Tibial artery (tissue), 4 donors: ENCODE measurements around the gene RIOK1.

ENCODE experiments used
- DNase-seq, 2 donors: peaks; one replicate each; pipeline ENCODE4 v3.0.0-alpha.2; 2019
- H3K27ac ChIP-seq, 2 donors: fragments of 200-600 bp; sonication (generic) in 1 of 2; 1 replicate in 1 of 2; 2 replicates in 1 of 2; pipeline ENCODE4 v1.5.1; 2018 to 2019; ENCODE audit warnings: mild to moderate bottlenecking in 1 of 2
- H3K27me3 ChIP-seq, 2 donors: fragments of 200-600 bp; sonication (generic) in 1 of 2; one replicate each; pipeline versions ENCODE4 v1.5.1 to v1.6.0; 2016 to 2019
- H3K36me3 ChIP-seq, 3 donors: fragments of 200-600 bp; sonication (generic) in 2 of 3; one replicate each; pipeline ENCODE4 v1.5.1; 2016 to 2019; ENCODE audit warnings: mild to moderate bottlenecking in 2 of 3
- H3K4me1 ChIP-seq, 4 donors: fragments of 200-600 bp; sonication (generic) in 2 of 4; 1 replicate in 3 of 4; 2 replicates in 1 of 4; pipeline ENCODE4 v1.5.1; 2016 to 2019
- H3K4me3 ChIP-seq, 2 donors: fragments of 200-600 bp; sonication (generic) in 1 of 2; 1 replicate in 1 of 2; 2 replicates in 1 of 2; pipeline ENCODE4 v1.5.1; 2018 to 2019; ENCODE audit warnings: mild to moderate bottlenecking in 2 of 2
- H3K9me3 ChIP-seq, 3 donors: fragments of 200-600 bp; sonication (generic) in 1 of 3; one replicate each; pipeline ENCODE4 v1.5.1; 2016 to 2019
- CTCF ChIP-seq, 2 experiments: fragments of 200-600 bp in 1 of 2; fragments of 450-650 bp in 1 of 2; IDR thresholded peaks; one replicate each; pipeline ENCODE4 v1.5.1; 2017 to 2019; ENCODE audit warnings: antibody characterized with exemption in 2 of 2, mild to moderate bottlenecking in 1 of 2, moderate library complexity in 1 of 2
- intact Hi-C: fragments of 100-400 bp; cut with DNase I; formaldehyde crosslinking; loops from one replicate; pipeline ENCODE4 v1.15.0; 2023; ENCODE audit warnings: low total_unique reads

Gene RIOK1

GRCh38 chr6:7390226-7390878 lies 744 bp downstream of the RIOK1 start:
- H3K27me3 ChIP-seq = no peaks in the 10 kb centered on the region
- peak overlapping the region; percentile 86 to 94 for H3K27ac ChIP-seq
- intact Hi-C loops = loop anchor here (5.0 kb wide), 2 partner anchors 78 to 222 kb away; partner anchors contain the start of gene SSR1
- TF ChIP-seq CTCF (IDR thresholded peaks at IDR 0.05) = no peak
- H3K4me3 ChIP-seq = peak overlapping the region; percentile 85 to 87
- H3K36me3 ChIP-seq = peaks cover 11 to 19% (median 14%) of the 10 kb centered on the region in 3 donors
- no peaks in the 10 kb centered on the region for H3K9me3 ChIP-seq
- peaks cover 0 to 26% (median 9%) of the 10 kb centered on the region in 4 donors for H3K4me1 ChIP-seq
- no peak for DNase-seq

- Histone ChIP-seq H3K36me3 (peaks cover 19 to 27% (median 20%) of the 10 kb centered on the region in 3 donors), H3K4me1 (peaks cover 0 to 26% (median 9%) of the 10 kb centered on the region in 4 donors), H3K9me3 (no peaks in the 10 kb centered on the region), H3K4me3 (no peak overlapping the region), H3K27ac (no peak overlapping the region), H3K27me3 (no peaks in the 10 kb centered on the region)
- no peak for DNase-seq
- no peak for TF ChIP-seq CTCF (IDR thresholded peaks at IDR 0.05)
- intact Hi-C loops = loop anchor here (5.0 kb wide), 2 partner anchors 79 to 221 kb away; partner anchors contain the start of gene SSR1
These were observed 1.5 kb downstream of the RIOK1 start for GRCh38 chr6:7391151-7391550.

GRCh38 chr6:7392402-7392801 lies 2.8 kb downstream of the RIOK1 start:
- H3K4me1 ChIP-seq = peaks cover 0 to 26% (median 9%) of the 10 kb centered on the region in 4 donors
- peaks cover 20 to 39% (median 25%) of the 10 kb centered on the region in 3 donors for H3K36me3 ChIP-seq
- no peak for DNase-seq
- H3K4me3 ChIP-seq = no peak overlapping the region
- H3K9me3 ChIP-seq = no peaks in the 10 kb centered on the region
- no peak for TF ChIP-seq CTCF (IDR thresholded peaks at IDR 0.05)
- H3K27me3 ChIP-seq = no peaks in the 10 kb centered on the region
- no peak overlapping the region for H3K27ac ChIP-seq
- intact Hi-C loops = loop anchor here (5.0 kb wide), 2 partner anchors 80 to 220 kb away; partner anchors contain the start of gene SSR1

GRCh38 chr6:7401075-7401474 lies 11.5 kb downstream of the RIOK1 start:
- Histone ChIP-seq H3K36me3 (peaks cover 67 to 92% (median 76%) of the 10 kb centered on the region in 3 donors), H3K27ac (no peak overlapping the region)
- intact Hi-C loops = no loop called here

GRCh38 chr6:7402716-7403115 lies 13.1 kb downstream of the RIOK1 start:
- H3K27me3 ChIP-seq = no peaks in the 10 kb centered on the region
- peaks cover 81 to 94% (median 83%) of the 10 kb centered on the region in 3 donors for H3K36me3 ChIP-seq
- no peak for TF ChIP-seq CTCF (IDR thresholded peaks at IDR 0.05)
- no peak overlapping the region for H3K27ac ChIP-seq
- no peak overlapping the region for H3K4me3 ChIP-seq
- no peaks in the 10 kb centered on the region for H3K4me1 ChIP-seq
- no peak for DNase-seq
- intact Hi-C loops = no loop called here
- no peaks in the 10 kb centered on the region for H3K9me3 ChIP-seq

More at GRCh38 chr6:7401075-7401474, 11.5 kb downstream of the RIOK1 start:
- TF ChIP-seq CTCF (IDR thresholded peaks at IDR 0.05) = no peak
- no peaks in the 10 kb centered on the region for H3K4me1 ChIP-seq
- H3K9me3 ChIP-seq = no peaks in the 10 kb centered on the region
- H3K4me3 ChIP-seq = no peak overlapping the region
- DNase-seq = no peak
- no peaks in the 10 kb centered on the region for H3K27me3 ChIP-seq
